ENCODE data around the gene LAMTOR2. TPM values are rescaled to one million over a fixed set of nuclear protein-coding genes. Genes with fewer than 3 reads are reported as not detected.
A peak's percentile ranks its signal among the peaks of the same experiment; 100 is the strongest.

LAMTOR2 gene
- total RNA-seq, 1 experiment from 2014 or later: 49.0 TPM

- DNase-seq (ENCODE audit: low read depth in 1 of 2, low spot score in 2 of 2): peak in 1 of 2 experiments; percentile 51
- peaks cover 68% of the 10 kb centered on the region for H3K4me1 ChIP-seq (replicated peaks)
- H3K27me3 ChIP-seq (replicated peaks): no peaks in the 10 kb centered on the region
- no peak overlapping the region for H3K4me3 ChIP-seq
- no peaks in the 10 kb centered on the region for H3K9me3 ChIP-seq (replicated peaks)
- H3K27ac ChIP-seq: peak overlapping the region; percentile 97
- H3K36me3 ChIP-seq: no peaks in the 10 kb centered on the region
Observed at GRCh38 chr1:156102633-156103511, 48.3 kb downstream of the LAMTOR2 start.

GRCh38 chr1:156103521-156103947 lies 49.0 kb downstream of the LAMTOR2 start:
- DNase-seq (ENCODE audit: low read depth in 1 of 2, low spot score in 2 of 2): peak; percentile 52 to 71
- peaks cover 68% of the 10 kb centered on the region for H3K4me1 ChIP-seq (replicated peaks)

GRCh38 chr1:156104065-156104810 lies 49.7 kb downstream of the LAMTOR2 start:
- Histone ChIP-seq H3K9me3 (replicated peaks) (no peaks in the 10 kb centered on the region), H3K27me3 (replicated peaks) (no peaks in the 10 kb centered on the region), H3K27ac (peak overlapping the region; percentile 97), H3K36me3 (no peaks in the 10 kb centered on the region), H3K4me3 (no peak overlapping the region), H3K4me1 (replicated peaks) (peaks cover 68% of the 10 kb centered on the region)
- DNase-seq (ENCODE audit: low read depth in 1 of 2, low spot score in 2 of 2): peak; percentile 73 to 83

More at GRCh38 chr1:156103521-156103947, 49.0 kb downstream of the LAMTOR2 start:
- Histone ChIP-seq H3K9me3 (replicated peaks) (no peaks in the 10 kb centered on the region), H3K27ac (peak overlapping the region; percentile 97), H3K4me3 (no peak overlapping the region), H3K36me3 (no peaks in the 10 kb centered on the region), H3K27me3 (replicated peaks) (no peaks in the 10 kb centered on the region)

GRCh38 chr1:156104861-156105832 lies 50.6 kb downstream of the LAMTOR2 start:
- Histone ChIP-seq H3K27ac (peak overlapping the region; percentile 97), H3K27me3 (replicated peaks) (no peaks in the 10 kb centered on the region), H3K4me1 (replicated peaks) (peaks cover 67% of the 10 kb centered on the region), H3K36me3 (no peaks in the 10 kb centered on the region), H3K9me3 (replicated peaks) (no peaks in the 10 kb centered on the region), H3K4me3 (no peak overlapping the region)
- DNase-seq (ENCODE audit: low read depth in 1 of 2, low spot score in 2 of 2): no peak

GRCh38 chr1:156106624-156107488 lies 52.3 kb downstream of the LAMTOR2 start:
- Histone ChIP-seq H3K36me3 (no peaks in the 10 kb centered on the region), H3K27ac (peak overlapping the region; percentile 97), H3K9me3 (replicated peaks) (no peaks in the 10 kb centered on the region), H3K4me1 (replicated peaks) (peaks cover 53% of the 10 kb centered on the region), H3K27me3 (replicated peaks) (no peaks in the 10 kb centered on the region), H3K4me3 (0 out of 2 replicates have a peak overlapping the region, but pooled peaks have one; percentile 8)
- DNase-seq (ENCODE audit: low read depth in 1 of 2, low spot score in 2 of 2): peak; percentile 60 to 69

- H3K36me3 ChIP-seq: no peaks in the 10 kb centered on the region
- no peaks in the 10 kb centered on the region for H3K27me3 ChIP-seq (replicated peaks)
- H3K4me1 ChIP-seq (replicated peaks): peaks cover 47% of the 10 kb centered on the region
- no peak overlapping the region for H3K27ac ChIP-seq
- no peaks in the 10 kb centered on the region for H3K9me3 ChIP-seq (replicated peaks)
- no peak for DNase-seq (ENCODE audit: low read depth in 1 of 2, low spot score in 2 of 2)
- H3K4me3 ChIP-seq: no peak overlapping the region
Observed at GRCh38 chr1:156108057-156108456, 53.5 kb downstream of the LAMTOR2 start.

Other genes starting within 250 kb of the LAMTOR2 start
- gene GON4L, start 197.6 kb upstream of the LAMTOR2 start, total RNA-seq (2014; rRNA removed; shearing (Covaris generic)): 14.6 and 22.7 TPM in 2 replicates
- 6.3 and 6.9 TPM in 2 replicates for gene SYT11, start 195.2 kb upstream of the LAMTOR2 start, total RNA-seq (2014; rRNA removed; shearing (Covaris generic))
- gene RIT1, start 143.4 kb upstream of the LAMTOR2 start, total RNA-seq (2014; rRNA removed; shearing (Covaris generic)): 47.4 and 73.8 TPM in 2 replicates
- gene KHDC4, start 120.4 kb upstream of the LAMTOR2 start, total RNA-seq (2014; rRNA removed; shearing (Covaris generic)): 31.5 and 63.9 TPM in 2 replicates
- gene RXFP4, start 113.1 kb upstream of the LAMTOR2 start, total RNA-seq (2014; rRNA removed; shearing (Covaris generic)): not detected in 2 replicates
- gene ARHGEF2, start 76.2 kb upstream of the LAMTOR2 start, total RNA-seq (2014; rRNA removed; shearing (Covaris generic)): 49.8 and 81.1 TPM in 2 replicates
- gene SSR2, start 33.8 kb upstream of the LAMTOR2 start, total RNA-seq (2014; rRNA removed; shearing (Covaris generic)): 507 and 546 TPM in 2 replicates
- 11.4 and 18.2 TPM in 2 replicates for gene UBQLN4, start 984 bp upstream of the LAMTOR2 start, total RNA-seq (2014; rRNA removed; shearing (Covaris generic))
- not detected in 2 replicates for gene RAB25, start 6.4 kb downstream of the LAMTOR2 start, total RNA-seq (2014; rRNA removed; shearing (Covaris generic))
- gene MEX3A, start 27.7 kb downstream of the LAMTOR2 start, total RNA-seq (2014; rRNA removed; shearing (Covaris generic)): 0.13 and 1.1 TPM in 2 replicates
- gene LMNA, start 59.9 kb downstream of the LAMTOR2 start, total RNA-seq (2014; rRNA removed; shearing (Covaris generic)): 944 and 992 TPM in 2 replicates
- gene SEMA4A, start 98.8 kb downstream of the LAMTOR2 start, total RNA-seq (2014; rRNA removed; shearing (Covaris generic)): 0.16 and 1.8 TPM in 2 replicates
- 16.4 and 17.9 TPM in 2 replicates for gene SLC25A44, start 139.3 kb downstream of the LAMTOR2 start, total RNA-seq (2014; rRNA removed; shearing (Covaris generic))
- gene PMF1, start 158.2 kb downstream of the LAMTOR2 start, total RNA-seq (2014; rRNA removed; shearing (Covaris generic)): 85.6 and 100 TPM in 2 replicates
- not detected in 2 replicates for gene BGLAP, start 187.4 kb downstream of the LAMTOR2 start, total RNA-seq (2014; rRNA removed; shearing (Covaris generic))
- gene PAQR6, start 193.3 kb downstream of the LAMTOR2 start, total RNA-seq (2014; rRNA removed; shearing (Covaris generic)): 0.16 and 0.32 TPM in 2 replicates
- gene SMG5, start 228.0 kb downstream of the LAMTOR2 start, total RNA-seq (2014; rRNA removed; shearing (Covaris generic)): 49.8 and 68.2 TPM in 2 replicates
- 0.69 and 1.9 TPM in 2 replicates for gene TMEM79, start 229.5 kb downstream of the LAMTOR2 start, total RNA-seq (2014; rRNA removed; shearing (Covaris generic))
- gene GLMP, start 240.9 kb downstream of the LAMTOR2 start, total RNA-seq (2014; rRNA removed; shearing (Covaris generic)): 30.0 and 32.0 TPM in 2 replicates
- gene VHLL, start 244.5 kb downstream of the LAMTOR2 start, total RNA-seq (2014; rRNA removed; shearing (Covaris generic)): not detected in 2 replicates